Fibroblast of lung (primary cell): ENCODE results near the gene HCAR2. TPM values are rescaled to one million over a fixed set of nuclear protein-coding genes. Genes with fewer than 3 reads are reported as not detected.

Experiments used
- DNase-seq, 2 donors: peaks; one replicate each; pipeline versions ENCODE4 v3.0.0 to v3.0.0-alpha.2; 2010; ENCODE audit warnings: low read depth in 2 of 2
- H2AFZ ChIP-seq: 2 replicates; pipeline ENCODE4 v1.5.1; 2012; ENCODE audit warnings: low read length, control low read depth, inconsistent platforms
- H3K27ac ChIP-seq: 2 replicates; pipeline ENCODE4 v1.5.1; 2011; ENCODE audit warnings: low read length, control low read depth; ENCODE audit not compliant: insufficient read depth
- H3K27me3 ChIP-seq: 2 replicates; pipeline ENCODE4 v1.5.1; 2011; ENCODE audit warnings: mild to moderate bottlenecking, low read length; ENCODE audit not compliant: control insufficient read depth, insufficient read depth
- H3K36me3 ChIP-seq: 2 replicates; pipeline ENCODE4 v1.5.1; 2011; ENCODE audit warnings: low read length; ENCODE audit not compliant: control insufficient read depth, insufficient read depth
- H3K4me1 ChIP-seq: 2 replicates; pipeline ENCODE4 v1.5.1; 2011; ENCODE audit warnings: low read length; ENCODE audit not compliant: control insufficient read depth, insufficient read depth; ENCODE audit errors: extremely low read depth
- H3K4me2 ChIP-seq: 2 replicates; pipeline ENCODE4 v1.5.1; 2011; ENCODE audit warnings: low read length, control low read depth; ENCODE audit not compliant: insufficient read depth; ENCODE audit errors: extremely low read depth
- H3K4me3 ChIP-seq, 4 experiments: fragments of 200-600 bp in 1 of 4; sonication (generic) in 1 of 4; replicated peaks in 1 of 4; 2 replicates each; pipeline ENCODE4 v1.5.1; 2011 to 2016; ENCODE audit warnings: low read length in 4 of 4, low read depth in 3 of 4, mild to moderate bottlenecking in 3 of 4, control low read depth in 2 of 4, inconsistent platforms in 1 of 4, mixed read lengths in 1 of 4; ENCODE audit not compliant: insufficient read depth in 1 of 4; ENCODE audit errors: control extremely low read depth in 1 of 4
- H3K79me2 ChIP-seq: 2 replicates; pipeline ENCODE4 v1.5.1; 2012; ENCODE audit warnings: mild to moderate bottlenecking, low read length, inconsistent platforms; ENCODE audit not compliant: control insufficient read depth, insufficient read depth
- H3K9ac ChIP-seq: 2 replicates; pipeline ENCODE4 v1.5.1; 2011; ENCODE audit warnings: mild to moderate bottlenecking, low read length, control low read depth; ENCODE audit not compliant: insufficient read depth
- H3K9me3 ChIP-seq: 2 replicates; pipeline ENCODE4 v1.5.1; 2012; ENCODE audit warnings: low read depth, low read length; ENCODE audit not compliant: control insufficient read depth, insufficient read depth
- H4K20me1 ChIP-seq: 2 replicates; pipeline ENCODE4 v1.5.1; 2011; ENCODE audit warnings: low read length; ENCODE audit not compliant: control insufficient read depth, insufficient read depth; ENCODE audit errors: extremely low read depth
- CTCF ChIP-seq, 2 donors: IDR thresholded peaks in 1 of 2; conservative IDR thresholded peaks in 1 of 2; 1 replicate in 1 of 2; 2 replicates in 1 of 2; pipeline ENCODE4 v1.5.1; 2011 to 2012; ENCODE audit warnings: low read length in 2 of 2, control low read depth in 1 of 2, inconsistent platforms in 1 of 2, low read depth in 1 of 2, mild to moderate bottlenecking in 1 of 2
- EZH2 ChIP-seq: IDR thresholded peaks from 2 replicates; pipeline ENCODE4 v1.5.1; 2012; ENCODE audit warnings: low read length, control low read depth, mild to moderate bottlenecking; ENCODE audit errors: missing control alignments
- polyA plus RNA-seq, 2 donors: library from polyadenylated mRNA; depleted of rRNA in 1 of 2; stranded (reverse) in 1 of 2; unstranded in 1 of 2; fragments of >200 nt; gene quantifications; 2 replicates each; pipeline ENCODE4 v1.2.1, GENCODE V29; 2011 to 2012; ENCODE audit warnings: missing spikeins in 1 of 2
- total RNA-seq: library from RNA; depleted of rRNA; stranded (reverse); fragments of >200 nt; gene quantifications from 2 replicates; pipeline ENCODE4 v1.2.1, GENCODE V29; 2014

HCAR2 gene
- total and polyA plus RNA-seq, 2 donors (not counting 1 experiment from before 2014, with no cell fraction given), result under 0.01 TPM; not detected in 1

- no peak overlapping the region for H3K4me3 ChIP-seq
- H3K27me3 ChIP-seq, result no peaks in the 10 kb centered on the region
- no peak for DNase-seq
- H3K9ac ChIP-seq, result no peak overlapping the region
- no peak overlapping the region for H3K4me2 ChIP-seq
- no peaks in the 10 kb centered on the region for H4K20me1 ChIP-seq
- no peaks in the 10 kb centered on the region for H3K9me3 ChIP-seq
- no peak for TF ChIP-seq EZH2
- no peak for TF ChIP-seq CTCF (conservative IDR thresholded peaks at IDR 0.05 in 1 of 2, IDR thresholded peaks at IDR 0.05 in 1 of 2; ENCODE audit: low read depth in 1 of 2, low read length in 2 of 2)
- H3K79me2 ChIP-seq, result no peaks in the 10 kb centered on the region
- H3K36me3 ChIP-seq, result no peaks in the 10 kb centered on the region
- no peaks in the 10 kb centered on the region for H3K4me1 ChIP-seq
- H2AFZ ChIP-seq, result no peak overlapping the region
- no peak overlapping the region for H3K27ac ChIP-seq
These were observed 11.6 kb downstream of the HCAR2 start for GRCh38 chr12:122691566-122691965.

GRCh38 chr12:122688291-122688690 lies 14.9 kb downstream of the HCAR2 start:
- Histone ChIP-seq H3K27ac (no peak overlapping the region), H3K9ac (no peak overlapping the region), H3K27me3 (no peaks in the 10 kb centered on the region), H3K4me2 (no peak overlapping the region), H2AFZ (no peak overlapping the region), H3K36me3 (no peaks in the 10 kb centered on the region), H3K4me1 (no peaks in the 10 kb centered on the region), H3K79me2 (no peaks in the 10 kb centered on the region), H3K9me3 (no peaks in the 10 kb centered on the region), H3K4me3 (no peak overlapping the region), H4K20me1 (no peaks in the 10 kb centered on the region)
- no peak for DNase-seq
- TF ChIP-seq CTCF (conservative IDR thresholded peaks at IDR 0.05 in 1 of 2, IDR thresholded peaks at IDR 0.05 in 1 of 2; ENCODE audit: low read depth in 1 of 2, low read length in 2 of 2) (no peak), EZH2 (no peak)

GRCh38 chr12:122687086-122687485 lies 16.1 kb downstream of the HCAR2 start:
- no peak for TF ChIP-seq CTCF (conservative IDR thresholded peaks at IDR 0.05 in 1 of 2, IDR thresholded peaks at IDR 0.05 in 1 of 2; ENCODE audit: low read depth in 1 of 2, low read length in 2 of 2)
- no peak for TF ChIP-seq EZH2
- Histone ChIP-seq H3K9ac (no peak overlapping the region), H3K4me3 (no peak overlapping the region), H3K27me3 (no peaks in the 10 kb centered on the region), H2AFZ (no peak overlapping the region), H3K27ac (no peak overlapping the region), H3K4me1 (no peaks in the 10 kb centered on the region), H4K20me1 (no peaks in the 10 kb centered on the region), H3K4me2 (no peak overlapping the region), H3K9me3 (no peaks in the 10 kb centered on the region), H3K79me2 (no peaks in the 10 kb centered on the region), H3K36me3 (no peaks in the 10 kb centered on the region)
- peak; percentile 20 to 33 for DNase-seq
